OCI-LY7 (cell line): ENCODE measurements around the gene RORC. TPM values are rescaled to one million over a fixed set of nuclear protein-coding genes. Genes with fewer than 3 reads are reported as not detected.

Experiments used
- BruUV-seq: library from RNA; stranded (reverse); fragments of 400-500 nt; replicated peaks from 2 replicates; lab custom pipeline; 2021; lab: Mats Ljungman, UMichigan
- CTCF ChIA-PET: fragments of 300-600 bp; sonication (Branson Sonifier 250); formaldehyde crosslinking; loops from one replicate; lab custom pipeline; 2022; ENCODE audit warnings: antibody characterized with exemption; ENCODE audit not compliant: unreplicated experiment; lab: Charles Lee
- POLR2A ChIA-PET: fragments of 300-600 bp; sonication (Branson Sonifier 250); formaldehyde crosslinking; loops from one replicate; lab custom pipeline; 2022; ENCODE audit warnings: antibody characterized with exemption; lab: Charles Lee
- DNase-seq: peaks from one replicate; pipeline ENCODE4 v3.0.0-alpha.2; 2015; ENCODE audit warnings: low spot score
- H2AFZ ChIP-seq: fragments of 200-600 bp; sonication (generic), shearing (Covaris generic); 2 replicates; pipeline ENCODE4 v1.6.1; 2014; ENCODE audit warnings: mild to moderate bottlenecking, antibody characterized with exemption, low read length, moderate library complexity
- H3K27ac ChIP-seq: fragments of 200-600 bp; sonication (generic); 2 replicates; pipeline ENCODE4 v1.5.1; 2014; ENCODE audit warnings: mixed run types, low read depth, mild to moderate bottlenecking, moderate library complexity, low read length, inconsistent platforms; ENCODE audit not compliant: poor library complexity, severe bottlenecking
- H3K36me3 ChIP-seq: fragments of 200-600 bp; sonication (generic); 2 replicates; pipeline ENCODE4 v1.6.1; 2014; ENCODE audit warnings: mild to moderate bottlenecking, antibody characterized with exemption, low read length, moderate library complexity, mixed read lengths; ENCODE audit not compliant: insufficient read depth
- H3K4me1 ChIP-seq: fragments of 200-600 bp; sonication (generic); 2 replicates; pipeline ENCODE4 v1.5.1; 2014; ENCODE audit warnings: mild to moderate bottlenecking, low read length; ENCODE audit not compliant: insufficient read depth, poor library complexity, severe bottlenecking
- H3K4me2 ChIP-seq: fragments of 200-600 bp; sonication (generic); 2 replicates; pipeline ENCODE4 v1.6.1; 2014; ENCODE audit warnings: mild to moderate bottlenecking, low read length
- H3K4me3 ChIP-seq: fragments of 200-600 bp; sonication (generic); 2 replicates; pipeline ENCODE4 v1.5.1; 2014; ENCODE audit warnings: mild to moderate bottlenecking, low read depth, low read length; ENCODE audit not compliant: poor library complexity, severe bottlenecking
- H3K79me2 ChIP-seq: fragments of 200-600 bp; sonication (generic); 2 replicates; pipeline ENCODE4 v1.6.1; 2016; ENCODE audit warnings: low read depth, mild to moderate bottlenecking, low read length, moderate library complexity, mixed read lengths; ENCODE audit not compliant: insufficient read depth
- H3K9me2 ChIP-seq: fragments of 200-600 bp; sonication (generic); 2 replicates; pipeline ENCODE4 v1.6.1; 2016; ENCODE audit warnings: mild to moderate bottlenecking, low read length, mixed read lengths; ENCODE audit not compliant: insufficient read depth
- H3K9me3 ChIP-seq: fragments of 200-600 bp; sonication (generic); 2 replicates; pipeline ENCODE4 v1.6.1; 2014; ENCODE audit warnings: mild to moderate bottlenecking, mixed run types, low read length, mixed read lengths
- H4K20me1 ChIP-seq: fragments of 200-600 bp; sonication (generic); 2 replicates; pipeline ENCODE4 v1.6.1; 2014; ENCODE audit warnings: mild to moderate bottlenecking, antibody characterized with exemption, low read length, moderate library complexity, mixed read lengths; ENCODE audit not compliant: insufficient read depth
- CTCF ChIP-seq: fragments of 200-600 bp; sonication (generic); conservative IDR thresholded peaks from 2 replicates; pipeline ENCODE4 v1.5.1; 2014; ENCODE audit warnings: mild to moderate bottlenecking, antibody characterized with exemption, low read length, moderate library complexity, mixed read lengths
- EZH2phosphoT487 ChIP-seq: fragments of 200-600 bp; sonication (generic); IDR thresholded peaks from 2 replicates; pipeline ENCODE4 v1.6.1; 2018; ENCODE audit warnings: low read depth, borderline replicate concordance, mild to moderate bottlenecking, mixed run types, antibody characterized with exemption, low read length, moderate library complexity, mixed read lengths
- intact Hi-C: fragments of 100-400 bp; cut with micrococcal nuclease; formaldehyde crosslinking; loops from one replicate; pipeline ENCODE4 v1.10.0; 2022; ENCODE audit not compliant: unreplicated experiment
- total RNA-seq, 2 experiments: library from RNA; depleted of rRNA in 1 of 2; stranded (reverse); fragments of >200 nt in 1 of 2; shearing (Covaris generic) in 1 of 2; gene quantifications; 2 replicates each; pipeline ENCODE4 v1.2.3, GENCODE V29; 2014 to 2022

Gene RORC
- total RNA-seq, 2 experiments from 2014 or later: not detected

GRCh38 chr1:151762941-151763921 is 68.4 kb downstream of the RORC start, which contains the start of gene MRPL9:
Gene MRPL9 (minus strand): TSS chr1:151763496. CDS start chr1:151763479, 17 bp downstream.
- Histone ChIP-seq H3K36me3 (peaks cover 39% of the 10 kb centered on the region), H3K79me2 (peaks cover 23% of the 10 kb centered on the region), H3K4me3 (peak within 1 kb of the TSS; percentile 92), H3K9me3 (no peaks in the 10 kb centered on the region), H4K20me1 (no peaks in the 10 kb centered on the region), H2AFZ (peak within 1 kb of the TSS; percentile 99), H3K27ac (peak within 1 kb of the TSS; percentile 59), H3K4me2 (peak within 1 kb of the TSS; percentile 83), H3K9me2 (no peaks in the 10 kb centered on the region), H3K4me1 (peaks cover 19% of the 10 kb centered on the region)
- CTCF ChIA-PET: interaction anchor here (0.6 kb wide), 1 partner anchor 73 kb away, joined by 3 read pairs; no protein-coding TSS in a partner anchor
- POLR2A ChIA-PET: interaction anchor here (0.6 to 2.5 kb wide), 11 partner anchors 9 to 357 kb away, joined by 3 to 13 read pairs (median 3); partner anchors contain the start of gene TDRKH
- BruUV-seq: no TSS peak
- DNase-seq: peak; percentile 87
- TF ChIP-seq EZH2phosphoT487: no peak
- no peak for TF ChIP-seq CTCF
- intact Hi-C loops: no loop called here

- no peak overlapping the region for H3K4me3 ChIP-seq
- no peak overlapping the region for H2AFZ ChIP-seq
- H3K4me1 ChIP-seq: peaks cover 19% of the 10 kb centered on the region
- ChIA-PET POLR2A (interaction anchor here (0.6 kb wide), 2 partner anchors 18 to 289 kb away, joined by 3 to 6 read pairs; no protein-coding TSS in a partner anchor), CTCF (no interaction called here)
- intact Hi-C loops: no loop called here
- TF ChIP-seq CTCF (no peak), EZH2phosphoT487 (no peak)
- H3K79me2 ChIP-seq: peaks cover 23% of the 10 kb centered on the region
- BruUV-seq: no TSS peak
- H3K27ac ChIP-seq: no peak overlapping the region
- no peaks in the 10 kb centered on the region for H4K20me1 ChIP-seq
- H3K9me3 ChIP-seq: no peaks in the 10 kb centered on the region
- no peak overlapping the region for H3K4me2 ChIP-seq
- DNase-seq: no peak
- H3K36me3 ChIP-seq: peaks cover 52% of the 10 kb centered on the region
- H3K9me2 ChIP-seq: no peaks in the 10 kb centered on the region
Observed at GRCh38 chr1:151760597-151761385, 70.8 kb downstream of the RORC start.
